LNCAP (cell line): ENCODE results near the gene PTPRK.

Experiments
- TF ChIP-seq, protein P1 (sequence below): fragments of 450-650 bp; IDR thresholded peaks from 2 replicates; pipeline ENCODE4 v1.5.1; 2017; ENCODE audit warnings: mild to moderate bottlenecking

PTPRK gene

DNA sequence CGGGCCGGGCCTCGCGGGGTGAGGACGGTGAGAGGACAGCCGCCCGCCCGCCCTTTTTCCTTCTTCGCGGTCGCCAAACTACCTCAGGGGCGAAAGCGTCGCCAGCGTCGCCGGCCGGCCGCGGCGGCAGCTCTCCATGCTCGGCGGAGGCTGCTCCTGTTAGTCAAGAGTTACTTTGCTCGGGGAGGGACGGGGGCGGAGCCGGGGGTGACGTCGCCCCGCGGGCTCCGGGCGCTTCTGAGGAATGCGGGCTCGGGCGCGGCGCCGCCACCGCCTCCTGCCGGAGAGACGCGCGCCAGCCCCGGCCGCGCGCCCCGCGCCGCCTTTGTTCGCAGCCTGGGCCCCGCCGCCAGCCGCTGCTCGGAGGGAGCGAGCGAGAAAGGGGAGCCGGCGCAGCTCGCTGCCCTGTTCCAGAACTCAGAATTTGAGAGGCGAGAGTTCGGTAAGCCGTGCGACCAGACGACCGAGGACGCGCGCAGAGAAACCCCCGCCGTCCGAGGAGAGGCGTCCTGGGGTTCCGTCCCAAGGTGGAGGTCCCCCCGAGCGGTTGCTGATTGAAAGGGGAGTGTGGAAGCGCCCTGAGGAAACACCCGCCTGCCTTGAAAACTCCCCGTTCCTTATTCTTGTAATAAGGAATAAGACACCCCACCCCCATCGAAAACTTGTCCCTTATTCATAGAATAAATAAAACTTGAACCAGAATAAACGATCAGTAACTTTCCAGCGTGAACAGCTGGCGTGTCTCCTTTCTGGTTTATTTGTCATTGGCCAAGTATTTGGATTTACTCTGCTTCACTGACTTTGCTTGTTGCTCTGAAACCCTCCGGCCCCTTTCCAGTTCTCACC is at the start of gene PTPRK:
Gene PTPRK, minus strand, starts transcription at position 164 of the 846 bp plus-strand sequence. CDS start 241 bp downstream, outside the sequence.
- TF ChIP-seq, protein P1, sequence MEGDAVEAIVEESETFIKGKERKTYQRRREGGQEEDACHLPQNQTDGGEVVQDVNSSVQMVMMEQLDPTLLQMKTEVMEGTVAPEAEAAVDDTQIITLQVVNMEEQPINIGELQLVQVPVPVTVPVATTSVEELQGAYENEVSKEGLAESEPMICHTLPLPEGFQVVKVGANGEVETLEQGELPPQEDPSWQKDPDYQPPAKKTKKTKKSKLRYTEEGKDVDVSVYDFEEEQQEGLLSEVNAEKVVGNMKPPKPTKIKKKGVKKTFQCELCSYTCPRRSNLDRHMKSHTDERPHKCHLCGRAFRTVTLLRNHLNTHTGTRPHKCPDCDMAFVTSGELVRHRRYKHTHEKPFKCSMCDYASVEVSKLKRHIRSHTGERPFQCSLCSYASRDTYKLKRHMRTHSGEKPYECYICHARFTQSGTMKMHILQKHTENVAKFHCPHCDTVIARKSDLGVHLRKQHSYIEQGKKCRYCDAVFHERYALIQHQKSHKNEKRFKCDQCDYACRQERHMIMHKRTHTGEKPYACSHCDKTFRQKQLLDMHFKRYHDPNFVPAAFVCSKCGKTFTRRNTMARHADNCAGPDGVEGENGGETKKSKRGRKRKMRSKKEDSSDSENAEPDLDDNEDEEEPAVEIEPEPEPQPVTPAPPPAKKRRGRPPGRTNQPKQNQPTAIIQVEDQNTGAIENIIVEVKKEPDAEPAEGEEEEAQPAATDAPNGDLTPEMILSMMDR, result peak; percentile 64

DNA sequence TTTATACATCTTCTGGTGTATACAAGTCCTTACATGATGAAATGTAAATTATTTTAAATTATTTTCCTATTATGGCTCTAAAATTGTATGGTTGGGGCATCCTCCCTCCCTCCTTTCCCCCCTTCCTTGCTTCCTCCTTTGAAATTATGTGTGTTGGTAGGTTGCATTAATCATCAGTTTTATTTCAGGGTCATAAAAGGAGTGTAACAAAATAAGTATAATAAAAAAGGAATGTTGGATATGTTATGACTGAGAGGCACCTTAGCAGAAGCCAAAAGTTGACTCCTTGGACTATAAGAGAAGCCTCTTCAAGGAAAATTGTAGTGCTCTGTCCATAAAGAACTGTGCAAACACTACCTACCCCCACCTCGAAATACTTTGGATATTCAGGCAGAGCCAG is 46.6 kb upstream of the PTPRK start:
- TF ChIP-seq, protein P1, result no peak

DNA sequence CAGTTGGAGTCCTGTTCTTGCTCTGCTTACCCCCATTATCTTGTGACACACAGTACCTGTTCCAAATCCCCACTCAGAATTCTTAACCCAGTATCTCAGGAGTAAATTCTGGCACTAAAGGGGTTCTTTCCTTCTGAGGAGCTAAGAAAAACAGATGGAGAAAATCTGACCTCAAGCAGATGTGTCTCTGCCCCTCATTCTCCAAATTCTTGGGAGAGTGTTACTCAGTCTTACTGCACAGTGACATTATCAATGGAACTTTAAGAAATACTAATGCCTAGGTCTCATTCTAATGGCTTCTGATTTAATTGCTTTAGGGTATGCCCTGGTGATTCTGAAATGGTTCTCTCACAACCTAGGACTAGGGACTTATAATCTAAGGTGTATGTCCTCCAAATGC is 40.6 kb upstream of the PTPRK start:
- TF ChIP-seq, protein P1, result no peak

DNA sequence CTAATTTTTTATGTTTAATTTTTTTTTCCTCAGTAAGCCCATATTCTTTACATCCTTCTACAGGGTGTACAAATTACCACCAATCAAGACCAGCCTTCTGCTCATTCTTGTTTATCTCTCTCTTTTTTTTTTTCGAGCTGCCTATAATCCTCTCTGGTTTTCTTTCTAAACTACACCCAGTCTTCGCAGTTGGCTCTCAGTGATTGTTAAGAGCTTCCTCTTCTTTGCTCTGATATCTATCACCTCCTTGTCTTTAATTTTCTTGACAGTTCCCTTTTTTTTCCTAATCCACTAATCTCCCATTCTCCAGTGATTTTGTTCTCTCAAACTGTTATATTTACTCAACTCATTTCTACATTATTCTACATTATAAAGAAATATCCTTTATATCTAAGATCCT is 38.5 kb upstream of the PTPRK start:
- TF ChIP-seq, protein P1, result no peak

DNA sequence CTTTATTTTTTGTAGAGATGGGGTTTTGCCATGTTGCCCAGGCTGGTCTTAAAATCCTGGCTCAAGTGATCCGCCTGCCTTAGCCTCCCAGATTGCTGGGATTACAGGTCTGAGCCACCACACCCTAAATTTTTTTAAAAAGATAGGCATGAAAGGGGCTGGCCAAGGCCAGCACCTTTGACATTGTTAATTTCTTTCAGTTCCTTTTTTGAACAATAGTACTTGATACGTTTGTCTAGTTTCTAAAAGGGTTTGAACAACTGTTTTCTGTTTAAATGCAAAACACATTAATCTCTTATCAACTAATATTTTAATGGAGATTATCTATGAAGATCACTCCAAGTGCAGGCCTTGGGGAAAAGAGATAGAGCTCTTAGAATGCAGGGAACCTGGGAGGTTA is 37.6 kb upstream of the PTPRK start:
- TF ChIP-seq, protein P1, result no peak

DNA sequence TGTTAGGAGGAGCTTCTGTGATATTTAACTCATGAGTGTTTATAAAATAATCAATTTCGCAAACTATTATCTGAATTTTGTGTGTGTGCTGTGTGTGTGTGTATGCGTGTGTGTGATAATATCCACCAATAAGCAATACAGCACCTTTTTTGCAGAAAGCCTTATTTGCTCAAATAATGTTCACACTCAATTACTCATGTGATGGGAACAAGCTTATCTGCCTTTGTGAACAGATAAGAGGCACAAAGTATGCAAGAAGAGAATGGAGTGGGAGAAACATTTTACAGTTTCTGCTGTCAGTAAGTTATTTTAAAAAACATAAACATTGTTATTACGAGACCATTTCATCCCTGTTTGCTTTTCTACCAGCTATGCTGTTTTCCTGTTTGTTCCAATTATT is 36.7 kb upstream of the PTPRK start:
- TF ChIP-seq, protein P1, result no peak

DNA sequence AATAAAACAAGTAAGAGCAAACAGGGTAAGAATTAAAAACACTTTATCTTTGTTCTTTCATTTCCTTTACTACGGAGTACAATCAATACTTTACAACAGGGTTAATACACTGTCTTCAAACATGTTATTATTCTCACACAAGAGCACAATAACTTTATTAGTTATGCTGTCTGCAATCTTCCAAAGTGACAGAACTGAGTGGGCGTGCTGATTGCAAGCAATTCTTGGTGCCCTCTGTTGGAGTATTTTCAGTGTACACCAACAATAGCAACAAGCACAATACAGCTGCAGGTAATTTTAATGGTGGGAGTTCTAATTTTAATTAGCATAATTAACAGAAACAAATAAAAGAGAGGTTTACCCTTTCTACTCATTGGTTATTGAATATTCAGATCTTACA is 33.9 kb upstream of the PTPRK start:
- TF ChIP-seq, protein P1, result peak; percentile 24; the same call in 1 of the 2 replicates
